SK-N-SH treated with all-trans-retinoic acid at 6 μM for 48 hours (cell line): ENCODE measurements around the gene POTEB3.
"Not testable (repeated sequence)": the region's sequence is repeated elsewhere in the genome, so short reads cannot be mapped to it uniquely, and the experiment has no call there.

ENCODE experiments used
- CREB5 ChIP-seq: fragments of 250-450 bp; sonication (Bioruptor Pico); IDR thresholded peaks from 2 replicates; pipeline ENCODE4 v1.5.1; 2020; ENCODE audit warnings: low read depth, mild to moderate bottlenecking, moderate library complexity
- ZFP30 ChIP-seq: fragments of 450-650 bp; formaldehyde crosslinking; IDR thresholded peaks from 2 replicates; pipeline ENCODE4 v1.5.0; 2022; ENCODE audit warnings: mild to moderate bottlenecking, moderate library complexity
- ZNF70 ChIP-seq: fragments of 450-650 bp; formaldehyde crosslinking; IDR thresholded peaks from 2 replicates; pipeline ENCODE4 v1.5.0; 2020; ENCODE audit warnings: mild to moderate bottlenecking, moderate library complexity

- TF ChIP-seq ZFP30 (CRISPR knock-in tag); CREB5; ZNF70 (CRISPR knock-in tag): not testable (repeated sequence)
These were observed 71.7 kb downstream of the POTEB3 start for GRCh38 chr15:21368625-21369024.
